GM19324 (cell line): ENCODE results near the gene PSMD12.
"Not testable (repeated sequence)": the region's sequence is repeated elsewhere in the genome, so short reads cannot be mapped to it uniquely, and the experiment has no call there.

Experiments used
- ATAC-seq: cut with Tn5 transposase; IDR thresholded peaks from one replicate; pipeline ENCODE4 v1.9.1; 2021; ENCODE audit warnings: mild to moderate bottlenecking, moderate library complexity; ENCODE audit not compliant: unreplicated experiment, low FRiP score

Gene PSMD12

GRCh38 chr17:67388536-67388935, 22.2 kb upstream of the PSMD12 start:
- ATAC-seq, result not testable (repeated sequence)

- no peak for ATAC-seq
These were observed 20.7 kb upstream of the PSMD12 start for GRCh38 chr17:67386965-67387551.

- ATAC-seq, result no peak
These were observed 19.0 kb upstream of the PSMD12 start for GRCh38 chr17:67385122-67385988.

- ATAC-seq, result no peak
These were observed 15.5 kb upstream of the PSMD12 start for GRCh38 chr17:67381929-67382257.

- ATAC-seq, result no peak
These were observed 12.9 kb upstream of the PSMD12 start for GRCh38 chr17:67379251-67379630.

- peak; percentile 35 for ATAC-seq
These were observed 12.3 kb upstream of the PSMD12 start for GRCh38 chr17:67378454-67379250.

- ATAC-seq, result peak; percentile 23
These were observed 11.4 kb upstream of the PSMD12 start for GRCh38 chr17:67377488-67378453.

- peak; percentile 71 for ATAC-seq
These were observed 10.5 kb upstream of the PSMD12 start, which contains the start of gene PITPNC1 for GRCh38 chr17:67376737-67377487. TSS of gene PITPNC1 (plus strand) at chr17:67377281.

- no peak for ATAC-seq
These were observed 10.0 kb upstream of the PSMD12 start for GRCh38 chr17:67376415-67376736.

- no peak for ATAC-seq
These were observed 9.3 kb upstream of the PSMD12 start for GRCh38 chr17:67375716-67376115.

GRCh38 chr17:67375054-67375427, 8.7 kb upstream of the PSMD12 start:
- ATAC-seq, result no peak

- ATAC-seq, result no peak
These were observed 8.1 kb upstream of the PSMD12 start for GRCh38 chr17:67374329-67375053.

GRCh38 chr17:67372751-67373150, 6.4 kb upstream of the PSMD12 start:
- no peak for ATAC-seq

GRCh38 chr17:67369676-67370075, 3.3 kb upstream of the PSMD12 start:
- no peak for ATAC-seq

- no peak for ATAC-seq
These were observed 612 bp downstream of the PSMD12 start for GRCh38 chr17:67365738-67366192.

- ATAC-seq, result no peak
These were observed 1.3 kb downstream of the PSMD12 start for GRCh38 chr17:67364847-67365737.

- ATAC-seq, result no peak
These were observed 4.2 kb downstream of the PSMD12 start for GRCh38 chr17:67362173-67362572.

GRCh38 chr17:67360880-67361279, 5.5 kb downstream of the PSMD12 start:
- ATAC-seq, result no peak
